ENCODE results near the gene PNLIPRP1.

The PNLIPRP1 gene

GRCh38 chr10:116602648-116603400 lies 12.1 kb downstream of the PNLIPRP1 start:
- peak; percentile 1 for DNase-seq

DNA sequence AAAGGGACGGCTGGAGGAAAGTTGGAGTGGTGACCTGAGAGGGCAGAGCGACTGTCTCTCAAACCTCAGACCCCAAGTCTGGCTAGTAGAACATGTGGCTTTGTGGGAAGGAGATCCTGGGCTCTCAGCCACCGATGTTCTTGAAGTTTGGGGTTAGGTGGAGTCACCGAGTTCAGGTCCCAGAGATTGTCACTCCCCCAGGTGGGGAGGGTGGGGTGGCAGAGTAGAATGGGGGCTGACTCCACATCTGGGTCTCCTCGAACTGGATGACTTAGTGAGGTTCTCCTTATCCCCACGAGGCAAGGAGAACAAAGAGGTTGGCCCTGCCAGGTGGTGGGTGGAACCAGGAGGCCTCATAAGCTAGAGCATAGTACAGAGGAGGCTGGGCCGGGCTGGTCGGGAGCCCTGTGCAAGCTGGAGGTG lies 15.3 kb downstream of the PNLIPRP1 start:
- DNase-seq, result no peak

DNA sequence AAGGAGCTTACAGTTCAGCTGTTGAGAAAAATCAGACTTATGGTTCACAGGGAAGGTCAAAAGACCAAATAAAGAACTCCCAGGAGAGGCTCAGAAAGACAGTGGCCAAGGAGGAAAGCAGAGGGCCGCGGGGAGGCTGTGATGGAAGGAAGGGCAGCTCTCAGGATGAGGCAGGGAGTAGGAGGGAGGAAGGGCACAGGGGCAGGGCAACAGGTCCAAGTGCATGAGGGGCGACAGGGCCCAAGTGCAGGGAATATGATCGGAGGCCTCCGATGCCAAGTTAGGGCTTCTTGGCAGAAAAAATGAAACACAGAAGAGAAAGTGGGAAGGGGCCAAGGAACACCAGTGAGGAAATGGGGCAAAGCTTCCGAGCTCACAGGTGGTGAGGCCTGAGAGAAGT lies 16.6 kb downstream of the PNLIPRP1 start:
- no peak for DNase-seq

DNA sequence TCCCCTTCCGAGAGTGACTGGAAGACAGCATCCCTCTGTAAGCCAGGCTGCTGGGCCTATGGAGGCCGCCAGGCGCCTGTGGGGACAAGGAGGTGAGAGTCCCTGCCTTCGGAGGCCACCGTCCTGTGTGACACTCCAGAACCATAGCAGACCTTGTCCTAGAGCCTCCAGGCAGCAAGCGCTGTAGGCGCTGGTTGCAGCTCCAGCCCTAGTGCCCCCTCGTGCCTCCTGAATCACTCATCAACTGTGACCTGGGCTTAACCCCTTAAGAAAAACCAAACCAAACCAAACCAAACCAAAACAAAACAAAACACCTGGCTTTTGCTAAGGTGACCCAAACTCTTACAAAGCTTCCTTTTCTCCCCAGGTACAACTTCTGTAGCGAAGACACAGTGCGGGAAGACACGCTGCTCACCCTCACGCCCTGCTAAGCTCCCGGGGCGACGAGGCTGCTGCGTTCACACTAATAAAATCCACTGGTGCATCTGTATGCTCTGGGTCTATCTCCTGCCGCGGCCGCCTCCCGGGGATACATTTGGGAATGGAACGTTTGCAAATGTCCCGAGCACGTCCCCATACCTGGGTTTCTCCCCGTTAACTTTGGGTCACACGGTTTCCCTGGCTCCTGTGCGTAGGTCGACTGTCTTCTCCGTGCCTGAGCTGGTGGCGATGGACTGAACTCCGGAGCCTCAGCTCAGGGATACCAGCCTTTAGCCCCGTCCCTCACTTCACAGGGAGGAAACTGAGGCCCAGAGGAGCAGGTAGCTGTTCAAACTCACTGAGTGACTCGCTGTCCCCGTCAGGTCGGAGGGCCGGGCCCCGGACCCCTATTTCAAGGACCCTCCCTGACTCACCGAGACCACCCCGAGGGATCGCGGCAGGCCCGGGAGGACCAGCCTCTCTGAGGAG lies 18.2 kb downstream of the PNLIPRP1 start:
- no peak for DNase-seq

- DNase-seq, result no peak
These were observed 19.8 kb downstream of the PNLIPRP1 start for GRCh38 chr10:116610443-116611152.

DNA sequence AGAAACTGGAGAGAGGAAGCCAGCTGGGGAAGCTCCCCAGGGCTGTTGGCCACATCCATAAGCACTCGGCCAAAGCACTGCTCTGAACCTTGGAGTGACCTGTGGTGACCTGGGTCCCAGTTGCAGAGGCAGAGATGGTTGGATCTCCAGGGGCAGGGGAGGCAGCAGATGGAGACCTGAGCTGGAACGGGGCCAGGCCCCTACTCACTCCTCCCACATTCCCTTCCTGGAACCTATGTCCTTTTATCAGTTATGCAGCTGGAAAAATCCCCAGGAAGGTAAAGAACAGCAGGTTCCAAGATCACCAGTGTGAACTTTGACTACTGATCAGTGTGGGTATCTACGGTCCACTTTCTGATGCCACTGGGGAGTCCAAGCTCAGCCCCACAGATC lies 20.4 kb downstream of the PNLIPRP1 start:
- DNase-seq, result no peak

DNA sequence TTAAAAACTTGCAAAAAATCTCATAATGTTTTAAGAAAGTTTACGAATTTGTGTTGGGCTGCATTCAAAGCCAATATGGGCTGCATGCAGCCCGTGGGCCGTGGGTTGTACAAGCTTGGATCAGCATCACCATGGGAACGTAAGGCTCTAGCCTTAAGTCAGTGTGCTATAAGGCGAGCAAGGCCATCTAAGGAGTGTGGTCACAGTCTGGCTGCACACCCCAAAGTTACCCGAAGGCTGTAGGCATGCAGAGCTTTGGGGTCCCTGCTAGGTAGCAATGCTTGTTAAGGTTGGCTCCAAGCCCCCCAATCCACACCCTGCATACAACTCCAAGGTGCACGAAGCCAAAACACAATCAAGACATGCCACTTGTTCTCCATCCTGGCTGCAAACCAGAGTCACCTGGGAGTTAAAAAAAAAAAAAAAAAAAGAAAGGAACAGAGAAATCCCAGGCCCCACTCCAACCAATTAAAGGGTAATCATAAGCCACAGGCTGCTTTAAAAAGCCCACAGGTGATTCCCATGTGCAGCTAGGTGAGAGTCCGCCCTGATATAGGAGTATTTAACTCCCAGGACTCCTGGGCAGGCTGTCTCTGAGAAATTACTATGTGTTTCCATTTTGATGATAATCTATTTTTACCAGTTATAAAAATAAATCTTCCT lies 21.5 kb downstream of the PNLIPRP1 start:
- no peak for DNase-seq

DNA sequence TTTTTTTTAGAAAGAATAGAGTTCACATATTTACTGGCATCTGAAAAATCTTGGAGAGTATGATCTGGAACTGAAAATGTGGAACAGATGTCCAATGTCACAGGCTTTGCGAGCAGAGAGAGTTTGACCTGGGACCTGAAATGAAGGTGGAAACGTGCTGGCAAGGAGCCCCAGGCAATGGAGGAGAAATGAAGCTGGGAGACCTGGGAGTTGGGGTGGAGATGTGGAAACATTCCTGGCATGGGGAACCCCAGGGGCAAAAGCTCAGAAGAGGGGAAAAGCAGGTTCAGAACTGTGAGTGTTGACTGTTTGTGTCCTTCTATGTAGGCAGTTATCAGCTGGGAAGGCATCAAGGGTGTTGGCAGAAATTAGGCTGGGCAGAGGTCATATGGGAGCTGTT lies 22.7 kb downstream of the PNLIPRP1 start:
- DNase-seq, result no peak

GRCh38 chr10:116614796-116615195 lies 24.0 kb downstream of the PNLIPRP1 start:
- no peak for DNase-seq

DNA sequence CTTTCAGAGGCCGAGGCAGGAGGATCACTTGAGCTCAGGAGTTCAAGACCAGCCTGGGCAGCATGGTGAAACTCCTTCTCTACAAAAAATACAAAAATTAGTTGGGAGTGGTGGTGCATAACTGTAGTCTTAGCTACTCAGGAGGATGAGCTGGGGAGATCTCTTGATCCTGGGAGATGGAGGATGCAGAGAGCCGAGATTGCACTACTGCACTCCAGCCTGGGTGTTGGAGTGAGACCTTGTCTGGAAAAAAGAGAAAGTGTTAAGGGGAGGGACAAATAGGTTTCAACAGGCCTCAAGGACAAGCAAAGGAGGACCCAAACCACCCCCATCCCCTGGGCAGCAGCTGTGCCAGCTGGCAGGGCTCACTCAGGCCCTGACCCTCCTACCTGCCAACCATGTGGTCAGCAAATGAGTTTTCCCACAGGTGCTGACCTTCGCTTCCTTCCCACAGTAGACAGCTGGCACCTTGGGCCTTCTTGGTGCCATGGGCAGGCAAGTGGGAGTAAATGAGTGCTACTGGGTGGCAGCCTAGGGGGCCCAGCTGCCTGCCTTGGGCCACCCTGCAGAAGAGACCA lies 24.5 kb downstream of the PNLIPRP1 start:
- DNase-seq, result no peak

- no peak for DNase-seq
These were observed 30.0 kb downstream of the PNLIPRP1 start, which contains the start of gene PNLIPRP2 for GRCh38 chr10:116620423-116621400. Gene PNLIPRP2 (plus strand): TSS chr10:116620953.

GRCh38 chr10:116621476-116621875 lies 30.7 kb downstream of the PNLIPRP1 start:
- no peak for DNase-seq

DNA sequence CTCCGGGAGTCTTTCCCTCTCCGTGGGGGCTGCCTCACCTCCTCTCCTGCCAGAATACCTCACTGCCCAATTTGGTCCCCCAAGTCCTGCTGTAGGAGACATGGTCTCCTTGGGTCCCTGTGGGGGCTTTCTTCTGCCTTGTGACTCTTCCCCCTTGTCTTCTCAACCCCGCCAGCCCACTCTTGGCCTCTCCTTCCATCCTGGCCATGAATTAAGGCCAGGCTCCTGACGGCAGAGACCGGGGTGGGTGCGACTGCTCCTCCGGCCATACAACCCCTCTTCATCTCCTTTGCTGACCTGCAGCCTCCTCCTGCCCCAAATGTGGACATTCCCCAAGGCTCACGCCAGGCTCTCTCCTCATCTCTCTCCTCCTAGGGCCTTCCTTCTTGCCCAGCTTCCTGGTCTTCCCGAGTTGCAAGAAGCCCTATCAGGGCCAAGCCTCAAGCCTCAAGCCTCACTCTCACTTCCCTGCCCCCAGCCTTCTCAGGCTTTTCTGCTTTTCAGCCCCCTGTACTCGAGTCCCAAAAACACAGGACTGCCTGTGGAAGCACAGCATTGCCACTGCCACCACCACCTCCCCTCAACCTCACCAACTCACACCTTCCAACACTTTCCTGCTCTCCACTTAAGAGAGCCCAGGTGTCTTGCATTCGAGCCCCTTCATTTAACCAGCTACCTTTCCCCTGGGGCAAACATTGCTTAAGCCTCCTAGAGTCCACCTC lies 31.3 kb downstream of the PNLIPRP1 start:
- no peak for DNase-seq

GRCh38 chr10:116625845-116626244 lies 35.1 kb downstream of the PNLIPRP1 start:
- DNase-seq, result no peak

- no peak for DNase-seq
These were observed 36.1 kb downstream of the PNLIPRP1 start for GRCh38 chr10:116626815-116627214.

- peak; percentile 28 for DNase-seq
These were observed 36.7 kb downstream of the PNLIPRP1 start for GRCh38 chr10:116627386-116627933.

GRCh38 chr10:116629340-116629739 lies 38.6 kb downstream of the PNLIPRP1 start:
- DNase-seq, result no peak

- DNase-seq, result no peak
These were observed 39.3 kb downstream of the PNLIPRP1 start for GRCh38 chr10:116630020-116630419.

DNA sequence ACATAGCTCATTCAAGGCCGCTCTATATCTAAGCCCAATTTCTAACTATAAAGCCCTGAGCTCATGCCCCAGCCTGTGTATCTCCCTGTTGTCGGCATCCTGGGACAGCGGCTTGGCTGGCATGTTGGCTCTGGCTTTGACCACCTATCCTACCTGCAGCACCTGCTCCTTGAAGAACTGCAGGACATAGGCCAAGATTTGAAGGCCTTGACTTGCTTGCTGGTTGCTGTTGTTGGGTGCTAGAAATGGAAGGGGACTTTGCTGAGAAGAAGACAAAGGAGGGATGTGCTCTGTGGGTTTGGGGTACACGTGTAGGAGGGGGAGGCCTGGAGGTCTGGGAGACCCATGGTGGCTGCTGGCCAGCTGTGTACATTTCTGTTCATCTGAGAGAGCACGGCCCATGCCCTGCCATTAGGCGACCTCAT lies 41.1 kb downstream of the PNLIPRP1 start:
- DNase-seq, result no peak

DNA sequence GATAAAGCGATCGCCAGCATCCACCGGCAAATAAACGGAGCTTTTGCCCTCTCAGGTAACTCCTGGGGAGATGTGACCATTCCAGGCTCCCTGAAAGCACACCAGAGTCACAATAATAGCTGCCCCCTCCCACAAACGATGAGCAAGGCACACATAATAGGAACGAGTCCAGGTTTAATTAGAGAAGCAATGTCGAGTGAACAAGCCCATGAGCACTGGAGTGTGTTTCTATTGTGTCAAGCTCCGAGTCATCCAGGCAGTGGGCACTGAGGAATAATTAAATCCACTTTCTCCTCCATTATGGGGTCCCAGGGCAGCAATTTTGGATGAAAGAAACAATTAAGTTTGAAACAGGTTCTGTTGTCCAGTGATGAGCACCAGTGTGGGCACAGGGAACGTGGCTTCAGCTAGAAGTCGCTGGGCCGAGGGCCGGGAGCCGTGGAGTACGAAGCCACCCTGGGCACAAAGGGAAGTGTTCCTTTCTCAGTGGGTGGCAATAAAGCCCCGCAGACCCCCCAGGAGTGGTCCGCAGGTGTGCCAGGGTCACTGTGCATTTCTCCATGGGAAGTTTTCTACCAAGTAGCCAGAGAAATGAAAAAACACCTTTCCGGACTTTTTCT lies 41.9 kb downstream of the PNLIPRP1 start:
- DNase-seq, result no peak

All from NCI-H69 (cell line).